ENCODE results near the gene AGPAT4.

GRCh38 chr6:161251345-161251744, 22.5 kb downstream of the AGPAT4 start:
- TF ChIP-seq, protein P1, sequence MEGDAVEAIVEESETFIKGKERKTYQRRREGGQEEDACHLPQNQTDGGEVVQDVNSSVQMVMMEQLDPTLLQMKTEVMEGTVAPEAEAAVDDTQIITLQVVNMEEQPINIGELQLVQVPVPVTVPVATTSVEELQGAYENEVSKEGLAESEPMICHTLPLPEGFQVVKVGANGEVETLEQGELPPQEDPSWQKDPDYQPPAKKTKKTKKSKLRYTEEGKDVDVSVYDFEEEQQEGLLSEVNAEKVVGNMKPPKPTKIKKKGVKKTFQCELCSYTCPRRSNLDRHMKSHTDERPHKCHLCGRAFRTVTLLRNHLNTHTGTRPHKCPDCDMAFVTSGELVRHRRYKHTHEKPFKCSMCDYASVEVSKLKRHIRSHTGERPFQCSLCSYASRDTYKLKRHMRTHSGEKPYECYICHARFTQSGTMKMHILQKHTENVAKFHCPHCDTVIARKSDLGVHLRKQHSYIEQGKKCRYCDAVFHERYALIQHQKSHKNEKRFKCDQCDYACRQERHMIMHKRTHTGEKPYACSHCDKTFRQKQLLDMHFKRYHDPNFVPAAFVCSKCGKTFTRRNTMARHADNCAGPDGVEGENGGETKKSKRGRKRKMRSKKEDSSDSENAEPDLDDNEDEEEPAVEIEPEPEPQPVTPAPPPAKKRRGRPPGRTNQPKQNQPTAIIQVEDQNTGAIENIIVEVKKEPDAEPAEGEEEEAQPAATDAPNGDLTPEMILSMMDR (IDR thresholded peaks at IDR 0.05), result no peak
- no peak for TF ChIP-seq EZH2 (IDR thresholded peaks at IDR 0.05; ENCODE audit: borderline replicate concordance, insufficient read depth, low read depth, low read length, poor library complexity, severe bottlenecking)

Measured in B cell (primary cell).